Measurements from ENCODE around the gene CCDC127. TPM values are rescaled to one million over a fixed set of nuclear protein-coding genes. Genes with fewer than 3 reads are reported as not detected.

The CCDC127 gene
- polyA plus RNA-seq, 1 experiment: 4.5 TPM

DNA sequence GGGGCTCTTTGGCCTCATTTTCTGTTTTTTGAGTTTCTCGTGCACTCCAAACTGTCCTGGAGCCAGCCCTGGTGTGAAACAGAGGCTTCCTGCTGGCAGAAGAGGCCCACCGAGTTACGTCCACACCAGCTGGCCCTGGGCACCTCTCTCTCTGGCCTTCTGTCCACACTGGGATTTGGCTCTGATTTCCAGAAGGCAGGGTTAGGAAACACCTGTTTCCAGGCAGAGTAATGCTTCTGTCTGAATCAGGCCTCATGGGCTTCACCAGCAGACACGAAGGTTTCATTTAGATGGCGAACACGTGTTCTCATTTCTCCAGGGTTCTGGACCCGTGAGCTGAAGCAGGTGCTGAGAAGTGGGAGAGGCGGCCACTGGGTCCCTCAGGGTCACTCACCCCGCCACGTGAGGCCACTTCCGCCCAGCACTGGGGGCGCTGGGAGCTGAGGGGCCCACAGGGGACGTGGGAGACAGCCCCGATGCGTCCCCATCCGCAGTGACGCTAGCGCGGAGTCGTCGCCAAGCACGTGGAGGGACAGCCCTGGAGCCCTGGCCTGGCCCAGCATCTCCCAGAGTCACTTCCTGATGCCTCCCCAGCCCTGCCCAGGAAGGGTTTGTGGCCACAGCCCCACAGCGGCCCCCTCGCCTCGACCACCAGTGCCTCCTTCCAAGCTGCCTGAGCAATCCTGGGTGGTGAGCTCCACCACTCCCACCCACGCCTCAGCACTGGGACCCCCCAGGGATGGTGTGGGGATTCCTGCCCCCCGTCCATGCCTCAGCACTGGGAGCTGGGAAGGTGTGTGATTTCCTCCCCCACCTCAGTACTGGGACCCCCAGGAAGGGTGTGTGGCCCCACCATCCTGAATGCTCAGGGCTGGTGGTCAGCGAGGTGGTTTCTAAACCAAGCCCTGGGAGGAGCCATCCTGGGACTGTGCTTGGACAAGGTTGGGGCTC lies 31.6 kb downstream of the CCDC127 start:
- no peaks in the 10 kb centered on the region; the same call in 1 of the 2 replicates for H3K36me3 ChIP-seq (ENCODE audit: control insufficient read depth, insufficient read depth, low read length)
- TF ChIP-seq, protein P1, sequence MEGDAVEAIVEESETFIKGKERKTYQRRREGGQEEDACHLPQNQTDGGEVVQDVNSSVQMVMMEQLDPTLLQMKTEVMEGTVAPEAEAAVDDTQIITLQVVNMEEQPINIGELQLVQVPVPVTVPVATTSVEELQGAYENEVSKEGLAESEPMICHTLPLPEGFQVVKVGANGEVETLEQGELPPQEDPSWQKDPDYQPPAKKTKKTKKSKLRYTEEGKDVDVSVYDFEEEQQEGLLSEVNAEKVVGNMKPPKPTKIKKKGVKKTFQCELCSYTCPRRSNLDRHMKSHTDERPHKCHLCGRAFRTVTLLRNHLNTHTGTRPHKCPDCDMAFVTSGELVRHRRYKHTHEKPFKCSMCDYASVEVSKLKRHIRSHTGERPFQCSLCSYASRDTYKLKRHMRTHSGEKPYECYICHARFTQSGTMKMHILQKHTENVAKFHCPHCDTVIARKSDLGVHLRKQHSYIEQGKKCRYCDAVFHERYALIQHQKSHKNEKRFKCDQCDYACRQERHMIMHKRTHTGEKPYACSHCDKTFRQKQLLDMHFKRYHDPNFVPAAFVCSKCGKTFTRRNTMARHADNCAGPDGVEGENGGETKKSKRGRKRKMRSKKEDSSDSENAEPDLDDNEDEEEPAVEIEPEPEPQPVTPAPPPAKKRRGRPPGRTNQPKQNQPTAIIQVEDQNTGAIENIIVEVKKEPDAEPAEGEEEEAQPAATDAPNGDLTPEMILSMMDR (IDR thresholded peaks at IDR 0.05; ENCODE audit: insufficient read depth, low read depth, low read length): no peak
- peaks cover 3% of the 10 kb centered on the region for H3K27me3 ChIP-seq (ENCODE audit: control insufficient read depth, insufficient read depth, low read length)
- ChIA-PET POLR2A (no interaction called here), CTCF (interaction anchor here (0.7 to 1.4 kb wide), 2 partner anchors 12 to 33 kb away, joined by 3 read pairs; no protein-coding TSS in a partner anchor)
- DNase-seq (ENCODE audit: low read depth): no peak
- H3K4me3 ChIP-seq (ENCODE audit: low read depth, low read length): no peak overlapping the region

DNA sequence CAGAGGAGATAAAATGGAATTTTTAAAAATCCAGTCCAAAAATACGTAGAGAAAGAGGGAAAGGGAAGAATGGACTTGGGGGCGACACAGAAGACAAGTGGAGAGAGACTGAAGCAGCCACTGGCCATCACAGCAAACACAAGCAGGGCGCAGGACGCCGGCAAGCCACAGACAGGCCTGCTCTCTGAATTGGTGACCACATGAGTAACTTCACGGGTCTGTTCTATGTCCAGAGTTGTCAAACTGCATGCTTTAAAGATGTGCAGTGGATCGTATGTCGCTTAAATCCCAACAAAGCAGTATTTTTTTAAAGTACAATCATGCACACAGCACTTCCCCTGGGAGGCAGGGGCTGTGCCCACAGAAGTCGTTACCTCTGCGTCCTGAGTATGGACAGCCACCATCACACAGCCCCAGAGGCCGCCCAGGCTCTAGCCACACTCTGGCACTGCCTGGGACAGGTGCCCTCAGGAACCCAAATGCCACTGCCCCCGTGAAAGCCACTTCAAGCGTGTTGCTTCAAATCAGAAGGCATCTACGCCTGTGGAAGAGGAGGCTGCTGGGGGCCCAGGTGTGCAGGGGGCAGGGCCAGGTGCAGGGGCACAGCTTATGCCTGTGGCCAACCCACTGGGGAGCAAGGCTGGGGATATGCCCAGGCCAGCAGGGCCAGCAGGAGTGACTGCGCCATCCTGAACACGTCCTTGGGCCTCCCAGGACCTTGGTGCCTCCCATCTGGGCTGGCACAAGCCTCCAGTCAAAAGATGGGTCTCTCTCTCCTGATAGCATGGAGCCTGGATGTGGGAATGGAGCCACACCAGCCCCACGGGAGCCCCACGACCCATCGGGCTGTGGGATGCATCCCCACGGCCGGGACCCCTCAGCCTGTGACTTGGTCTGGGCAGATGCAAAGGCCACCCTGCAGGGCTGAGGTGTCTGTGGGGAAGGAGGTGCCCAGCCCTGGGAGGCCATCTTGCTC lies 32.6 kb downstream of the CCDC127 start:
- CTCF ChIA-PET: interaction anchor here (0.6 kb wide), 1 partner anchor 10 kb away, joined by 3 read pairs; no protein-coding TSS in a partner anchor
- DNase-seq (ENCODE audit: low read depth): no peak

DNA sequence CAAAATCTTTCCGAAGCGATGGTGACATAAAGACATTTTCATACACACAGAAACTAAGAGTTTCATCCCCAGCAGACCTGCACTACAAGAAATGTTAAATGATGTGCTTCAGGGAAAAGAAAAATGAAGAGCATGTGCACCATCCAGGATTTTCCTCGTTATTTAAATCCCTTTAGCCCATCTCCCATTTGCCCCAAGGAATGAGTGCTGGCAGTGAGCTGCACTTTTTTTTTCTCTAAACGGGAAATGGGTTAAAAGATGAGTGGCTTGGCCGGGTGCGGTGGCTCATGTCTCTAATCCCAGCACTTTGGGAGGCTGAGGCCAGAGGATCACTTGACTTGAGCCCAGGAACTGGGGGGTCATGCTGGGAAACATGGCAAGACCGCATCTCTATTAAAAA lies 33.5 kb downstream of the CCDC127 start:
- ChIA-PET POLR2A (no interaction called here), CTCF (interaction anchor here (0.6 to 1.7 kb wide), 2 partner anchors 9 to 11 kb away, joined by 3 read pairs; no protein-coding TSS in a partner anchor)
- DNase-seq (ENCODE audit: low read depth): peak; percentile 40
- H3K4me3 ChIP-seq (ENCODE audit: low read depth, low read length): no peak overlapping the region
- peaks cover 3% of the 10 kb centered on the region for H3K27me3 ChIP-seq (ENCODE audit: control insufficient read depth, insufficient read depth, low read length)
- no peaks in the 10 kb centered on the region; the same call in 1 of the 2 replicates for H3K36me3 ChIP-seq (ENCODE audit: control insufficient read depth, insufficient read depth, low read length)
- TF ChIP-seq, protein P1 (IDR thresholded peaks at IDR 0.05; ENCODE audit: insufficient read depth, low read depth, low read length): no peak

More for the DNA sequence above, 32.6 kb downstream of the CCDC127 start:
- TF ChIP-seq, protein P1 (IDR thresholded peaks at IDR 0.05; ENCODE audit: insufficient read depth, low read depth, low read length): no peak
- Histone ChIP-seq H3K27me3 (ENCODE audit: control insufficient read depth, insufficient read depth, low read length) (no peaks in the 10 kb centered on the region; the same call in none of the 2 replicates), H3K4me3 (ENCODE audit: low read depth, low read length) (no peak overlapping the region), H3K36me3 (ENCODE audit: control insufficient read depth, insufficient read depth, low read length) (no peaks in the 10 kb centered on the region; the same call in 1 of the 2 replicates)
- POLR2A ChIA-PET: no interaction called here

DNA sequence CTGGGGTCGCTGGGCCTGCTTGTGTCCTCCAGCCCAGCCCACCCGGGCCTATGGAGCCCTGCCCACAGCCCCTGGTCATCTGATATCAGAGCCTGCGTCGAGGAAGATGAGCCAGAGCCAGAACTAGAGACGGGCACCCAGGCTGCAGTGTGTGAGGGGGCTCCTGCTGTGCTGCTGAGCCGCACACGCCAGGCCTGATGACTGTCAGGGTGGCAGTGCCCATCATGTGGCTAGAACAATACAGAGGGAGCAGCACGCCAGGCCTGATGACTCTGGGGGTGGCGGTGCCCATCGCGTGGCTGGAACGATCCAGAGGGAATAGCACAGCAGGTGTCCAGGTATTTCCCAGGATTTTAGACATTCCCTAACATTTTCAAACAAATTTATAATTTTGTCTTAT lies 35.8 kb downstream of the CCDC127 start:
- H3K27me3 ChIP-seq (ENCODE audit: control insufficient read depth, insufficient read depth, low read length): peaks cover 3% of the 10 kb centered on the region
- DNase-seq (ENCODE audit: low read depth): no peak
- CTCF ChIA-PET: no interaction called here
- no peak overlapping the region for H3K4me3 ChIP-seq (ENCODE audit: low read depth, low read length)
- no peaks in the 10 kb centered on the region; the same call in 1 of the 2 replicates for H3K36me3 ChIP-seq (ENCODE audit: control insufficient read depth, insufficient read depth, low read length)
- TF ChIP-seq, protein P1 (IDR thresholded peaks at IDR 0.05; ENCODE audit: insufficient read depth, low read depth, low read length): no peak
- POLR2A ChIA-PET: no interaction called here

All from BJ (cell line).